ENCODE measurements around the gene FAM32A.

GRCh38 chr19:16234552-16235445 is 49.6 kb downstream of the FAM32A start:
- TF ChIP-seq CTCF (IDR thresholded peaks at IDR 0.05) (no peak), REST (IDR thresholded peaks at IDR 0.05; ENCODE audit: insufficient read depth in 1 of 2, low read depth in 2 of 2, low read length in 1 of 2) (no peak)
